HG02973 (cell line): Measurements from ENCODE around the gene THAP4.

Experiments
- ATAC-seq: cut with Tn5 transposase; IDR thresholded peaks from one replicate; pipeline ENCODE4 v1.9.1; 2021; ENCODE audit warnings: moderate library complexity; ENCODE audit not compliant: unreplicated experiment

Gene THAP4

DNA sequence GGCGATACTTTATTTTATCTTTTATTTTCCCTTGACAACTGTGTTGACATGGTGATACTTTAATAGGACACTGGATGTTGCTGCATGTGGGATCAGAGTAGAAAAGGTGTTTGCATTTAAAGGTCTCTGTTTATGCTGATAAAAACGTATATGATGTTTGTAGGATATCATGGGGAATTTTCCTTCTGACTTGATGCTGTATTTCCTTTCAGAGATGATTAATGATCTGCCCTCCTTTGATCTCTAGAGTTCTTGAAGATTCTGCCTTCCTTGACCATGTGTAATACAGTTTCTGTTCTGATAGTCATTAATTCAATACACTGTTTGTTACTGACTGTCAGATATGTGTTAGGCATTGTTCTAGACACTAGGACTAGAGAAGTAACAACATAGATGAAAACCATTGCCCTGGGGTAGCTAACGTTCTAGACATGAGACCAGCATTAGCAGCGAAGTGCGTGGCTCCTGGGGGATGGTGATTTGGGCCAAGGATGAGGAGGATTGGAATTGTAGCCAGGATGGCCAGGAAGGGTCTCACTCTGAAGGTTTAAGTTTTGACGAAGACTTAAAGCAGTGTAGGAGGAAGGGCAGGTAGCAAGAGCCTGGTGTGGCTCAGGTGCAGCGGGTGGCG is 3.3 kb upstream of the THAP4 start:
- ATAC-seq, result no peak

DNA sequence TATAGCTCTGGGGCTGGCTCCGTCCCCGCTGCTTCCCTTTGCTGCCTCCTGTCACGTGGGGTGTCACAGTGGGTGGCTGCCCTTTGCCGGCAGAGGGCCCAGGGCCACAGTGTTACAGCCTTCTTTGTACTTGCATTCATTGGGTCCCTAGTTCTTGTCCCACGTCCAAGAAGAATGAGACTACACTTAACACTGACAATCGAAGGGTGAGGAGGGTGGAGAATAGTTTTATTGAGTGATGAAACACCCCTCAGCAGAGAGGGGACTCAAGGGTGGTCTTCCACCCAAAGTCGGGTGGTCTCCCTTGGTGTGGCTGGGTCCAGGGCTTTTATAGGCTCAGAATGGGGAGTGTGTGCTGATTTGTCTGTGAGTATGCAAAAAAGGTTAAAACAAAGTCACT is 2.4 kb upstream of the THAP4 start:
- no peak for ATAC-seq

DNA sequence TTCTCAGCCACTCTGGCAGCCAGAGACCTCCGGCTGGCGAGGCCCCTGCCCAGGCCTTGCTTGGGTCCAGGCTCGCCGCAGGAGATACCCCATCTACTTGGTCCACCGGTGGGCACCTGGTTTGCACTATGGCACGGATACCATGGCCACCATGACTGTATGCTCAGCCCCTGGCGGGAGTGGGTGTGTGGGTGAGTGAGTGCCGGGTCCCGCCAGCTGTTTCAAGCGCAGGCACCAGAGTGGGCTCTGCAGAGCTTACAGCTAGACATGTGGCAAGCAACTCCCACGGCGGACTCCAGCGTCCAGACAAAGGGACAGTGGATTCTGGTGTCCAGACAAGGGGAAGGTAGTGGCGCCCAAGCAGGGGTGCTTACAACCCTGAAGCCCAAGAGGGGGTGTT is 2.0 kb upstream of the THAP4 start:
- ATAC-seq, result no peak

DNA sequence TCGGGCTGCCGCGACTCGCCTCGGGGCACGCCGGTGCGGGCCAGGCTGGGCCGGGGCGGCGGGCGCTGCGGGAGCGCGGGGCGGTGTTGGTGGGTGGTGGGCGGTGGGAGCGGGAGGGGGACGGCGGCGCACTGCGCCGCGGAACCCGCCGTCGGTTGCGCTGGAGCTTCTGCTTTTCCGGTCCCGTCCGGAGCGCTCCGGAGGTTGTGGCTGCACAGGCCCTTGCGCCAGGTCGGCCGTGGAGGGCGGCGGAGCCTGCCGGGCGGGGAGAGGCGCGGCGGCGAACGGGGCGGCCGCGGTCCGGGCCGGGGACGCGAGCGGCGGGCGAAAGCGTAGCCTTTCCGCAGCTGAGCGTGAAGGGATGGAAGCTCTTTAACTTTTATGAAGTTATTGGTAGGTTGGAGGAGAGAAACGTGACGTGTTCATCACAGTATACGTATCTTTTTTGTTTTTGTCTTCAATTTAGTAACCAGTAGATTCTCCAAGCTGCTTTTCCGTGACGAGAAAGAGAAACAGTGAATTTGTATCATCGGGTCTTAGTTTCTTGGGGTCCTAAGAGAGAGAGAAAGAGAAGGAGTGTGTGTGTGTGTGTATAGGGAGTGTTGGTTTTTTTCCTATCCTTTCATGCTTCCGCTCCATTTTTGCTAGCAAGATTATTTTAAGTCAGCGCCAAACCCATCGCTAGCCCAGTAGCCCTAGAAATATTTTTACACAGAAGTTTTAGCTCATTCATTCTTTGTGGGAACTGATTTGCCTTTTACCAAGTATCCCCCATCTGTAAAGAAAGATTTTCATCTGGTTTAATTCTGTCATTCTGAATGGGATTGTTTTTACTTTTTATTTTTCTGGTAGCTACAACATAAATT is 1.1 kb upstream of the THAP4 start:
- peak; percentile 14 for ATAC-seq

DNA sequence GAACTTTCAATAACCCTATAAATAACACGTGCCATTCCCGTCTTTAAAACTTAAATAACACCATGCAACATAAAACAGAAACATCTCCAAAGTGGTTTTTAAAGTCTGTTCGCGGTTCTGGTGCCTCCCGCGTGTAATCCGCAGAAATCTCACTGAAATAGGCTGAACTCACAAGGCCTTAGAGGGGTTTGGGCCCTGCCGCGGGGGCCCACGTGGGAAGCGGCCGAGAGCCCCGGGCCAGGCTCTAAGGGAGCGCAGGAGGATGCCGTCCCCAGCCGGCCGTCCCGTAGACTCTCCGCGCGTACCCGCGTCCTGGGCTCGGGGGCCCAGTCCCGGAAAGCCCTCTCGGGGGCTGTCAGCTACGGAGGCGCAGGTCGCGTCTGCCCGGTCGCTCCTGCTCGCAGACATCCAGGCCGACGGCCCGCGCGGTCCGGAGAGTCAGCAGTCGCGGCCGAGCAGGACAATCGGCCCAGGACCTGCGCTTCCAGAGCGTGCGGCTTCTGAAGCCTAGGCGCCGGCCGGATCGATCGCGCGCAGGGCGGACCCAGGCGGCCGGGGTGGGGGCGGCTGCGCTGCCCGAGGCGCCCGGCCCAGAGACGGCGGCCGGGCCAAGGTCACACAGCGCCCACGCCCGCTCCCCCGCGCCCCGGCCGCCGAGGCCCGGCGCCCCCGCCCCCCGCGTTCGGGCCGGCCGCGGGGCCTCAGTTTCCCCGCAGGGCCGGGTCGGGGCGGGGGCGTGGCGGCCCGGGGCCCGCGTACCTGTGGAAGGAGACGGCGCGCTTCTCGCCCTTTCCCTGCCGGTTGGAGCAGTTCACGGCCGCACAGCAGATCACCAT is 558 bp downstream of the THAP4 start:
- peak; percentile 33 for ATAC-seq

DNA sequence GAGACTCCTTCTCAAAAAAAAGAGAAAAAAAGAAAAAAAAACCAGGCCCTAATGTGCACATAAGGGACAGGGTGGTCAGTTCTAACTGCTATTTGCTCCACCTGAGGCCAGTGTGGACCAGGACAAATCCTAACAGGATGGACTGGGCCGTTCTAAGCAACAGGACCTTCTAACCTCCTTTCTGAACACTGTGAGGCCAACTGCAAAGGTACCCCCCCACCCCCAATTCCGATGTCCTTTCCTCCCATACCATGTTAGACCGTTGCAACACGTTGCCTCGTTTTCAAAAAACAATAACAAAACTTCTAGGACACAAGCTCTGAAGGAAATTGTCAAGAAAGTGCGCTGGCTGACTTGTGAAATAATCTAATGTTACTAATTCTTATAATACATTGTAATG is 1.2 kb downstream of the THAP4 start:
- no peak for ATAC-seq

DNA sequence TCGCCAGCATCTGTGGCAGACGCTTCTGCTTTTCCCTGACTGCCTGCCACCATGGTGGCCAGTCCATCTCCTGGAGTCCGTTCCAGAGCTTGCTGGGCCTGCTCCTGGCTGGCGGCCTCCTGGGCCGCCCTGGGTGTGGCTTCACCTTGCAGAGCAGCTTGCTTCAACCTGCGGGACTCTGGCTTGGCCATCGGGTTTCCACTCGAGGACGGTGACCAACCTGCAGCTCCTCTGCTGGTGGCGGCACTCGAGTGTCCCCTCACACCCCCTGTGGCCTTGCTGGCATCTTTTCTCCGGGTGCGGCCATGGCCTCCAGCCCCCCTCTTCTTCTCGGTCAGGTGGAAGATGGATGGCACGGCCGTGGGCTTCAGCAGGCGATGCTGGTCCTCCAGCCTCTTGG is 3.4 kb downstream of the THAP4 start:
- ATAC-seq, result no peak

DNA sequence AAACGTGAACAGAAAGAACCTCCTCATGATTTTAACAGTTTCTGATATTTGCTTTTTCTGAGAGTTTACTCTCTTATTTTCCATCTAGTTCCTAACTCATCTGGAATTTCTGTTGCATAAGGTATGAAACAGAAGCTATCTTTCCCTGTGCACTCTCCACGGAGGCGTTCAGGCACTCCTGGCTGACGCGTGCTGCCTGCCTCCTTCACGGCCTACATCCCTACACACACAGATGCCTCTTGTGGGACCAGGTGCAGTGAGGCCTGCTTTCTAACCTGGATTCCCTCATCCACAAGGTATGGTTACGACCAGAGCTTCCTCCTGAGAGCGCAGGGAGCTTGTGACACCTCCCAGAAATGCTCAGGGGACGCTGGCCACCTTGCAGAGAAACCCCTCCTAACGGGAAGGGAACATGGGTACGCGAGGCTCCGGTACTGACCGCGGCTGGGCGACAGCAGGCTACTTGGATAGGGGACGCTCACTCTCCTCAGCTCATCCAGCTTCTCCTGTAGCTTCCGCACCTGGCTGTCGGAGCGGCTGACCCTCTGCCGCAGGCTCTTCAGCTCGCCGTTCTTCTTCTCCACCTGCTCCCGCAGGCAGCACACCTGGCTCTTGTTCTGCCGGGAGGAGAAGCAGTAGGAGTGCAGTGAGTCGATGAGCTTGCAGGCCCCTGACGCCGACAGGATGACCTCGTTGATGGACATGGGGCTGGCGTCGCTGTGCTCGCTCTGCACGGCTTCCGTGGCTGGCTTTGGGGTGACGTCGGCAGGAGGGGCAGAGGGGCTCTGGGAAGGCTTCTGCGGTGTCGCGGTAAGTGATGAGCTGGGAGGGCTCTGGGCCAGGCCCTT is 4.3 kb downstream of the THAP4 start:
- ATAC-seq, result no peak

DNA sequence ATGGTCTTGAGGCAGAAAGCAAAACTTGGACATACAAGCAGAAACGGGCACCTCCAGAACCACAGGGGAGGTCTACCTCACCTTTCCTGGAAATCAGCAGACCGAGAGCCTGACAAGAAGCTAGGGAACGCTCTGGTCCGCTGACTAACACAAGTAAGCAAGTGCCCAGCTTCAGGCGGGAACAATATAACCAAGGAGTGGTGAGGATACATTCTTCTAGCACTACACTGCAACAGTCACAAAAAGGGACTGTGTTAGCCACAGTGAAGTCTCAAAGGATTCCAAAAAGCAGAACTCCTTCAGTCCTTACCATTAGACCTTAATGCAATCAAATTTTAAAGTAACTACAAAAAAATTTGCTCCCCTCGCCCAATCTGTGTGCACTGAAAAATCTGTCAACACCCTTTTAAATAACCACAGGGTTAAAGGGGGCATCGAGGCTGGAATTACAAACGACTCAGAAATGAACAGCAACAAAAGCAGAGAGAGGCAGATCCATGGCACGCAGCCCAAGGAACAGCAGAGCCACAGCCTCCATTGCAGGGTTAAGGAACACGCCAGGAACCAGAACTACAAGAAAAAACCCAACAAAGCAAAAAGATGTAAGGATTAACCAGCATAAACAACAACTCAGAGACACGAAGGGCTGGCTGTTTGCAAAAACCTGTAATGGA is 7.1 kb downstream of the THAP4 start:
- no peak for ATAC-seq

DNA sequence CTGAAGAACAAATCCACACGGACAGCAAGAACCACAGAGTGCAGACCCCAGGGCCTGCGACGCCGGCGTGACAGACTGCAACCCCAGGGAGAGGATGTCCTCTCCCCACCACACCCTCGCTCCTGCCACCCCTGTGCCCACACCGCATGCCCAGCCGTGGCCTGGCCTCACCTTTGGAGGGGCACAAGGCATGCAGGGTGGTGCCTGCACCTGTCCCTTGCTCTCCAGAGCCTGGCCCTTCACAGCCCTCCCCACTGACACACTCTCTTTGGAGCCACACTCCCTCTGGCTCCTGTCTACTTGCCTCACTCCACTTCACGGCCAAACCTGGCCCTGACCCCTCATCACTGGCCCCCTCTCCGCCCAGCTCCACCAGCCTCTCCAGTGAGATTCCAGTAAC is 9.3 kb downstream of the THAP4 start:
- no peak for ATAC-seq

DNA sequence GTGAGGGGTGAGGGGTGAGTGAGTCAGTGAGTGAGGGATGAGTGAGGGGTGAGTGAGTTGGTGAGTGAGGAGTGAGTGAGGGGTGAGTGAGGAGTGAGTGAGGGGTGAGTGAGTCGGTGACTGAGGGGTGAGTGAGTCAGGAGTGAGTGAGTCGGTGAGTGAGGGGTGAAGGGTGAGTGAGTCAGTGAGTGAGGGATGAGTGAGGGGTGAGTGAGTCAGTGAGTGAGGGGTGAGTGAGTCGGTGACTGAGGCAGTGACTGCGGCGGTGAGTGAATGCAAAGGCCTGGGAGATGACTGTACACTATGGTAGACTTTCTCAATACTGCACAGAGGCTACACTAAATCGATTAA is 16.6 kb downstream of the THAP4 start:
- no peak for ATAC-seq

DNA sequence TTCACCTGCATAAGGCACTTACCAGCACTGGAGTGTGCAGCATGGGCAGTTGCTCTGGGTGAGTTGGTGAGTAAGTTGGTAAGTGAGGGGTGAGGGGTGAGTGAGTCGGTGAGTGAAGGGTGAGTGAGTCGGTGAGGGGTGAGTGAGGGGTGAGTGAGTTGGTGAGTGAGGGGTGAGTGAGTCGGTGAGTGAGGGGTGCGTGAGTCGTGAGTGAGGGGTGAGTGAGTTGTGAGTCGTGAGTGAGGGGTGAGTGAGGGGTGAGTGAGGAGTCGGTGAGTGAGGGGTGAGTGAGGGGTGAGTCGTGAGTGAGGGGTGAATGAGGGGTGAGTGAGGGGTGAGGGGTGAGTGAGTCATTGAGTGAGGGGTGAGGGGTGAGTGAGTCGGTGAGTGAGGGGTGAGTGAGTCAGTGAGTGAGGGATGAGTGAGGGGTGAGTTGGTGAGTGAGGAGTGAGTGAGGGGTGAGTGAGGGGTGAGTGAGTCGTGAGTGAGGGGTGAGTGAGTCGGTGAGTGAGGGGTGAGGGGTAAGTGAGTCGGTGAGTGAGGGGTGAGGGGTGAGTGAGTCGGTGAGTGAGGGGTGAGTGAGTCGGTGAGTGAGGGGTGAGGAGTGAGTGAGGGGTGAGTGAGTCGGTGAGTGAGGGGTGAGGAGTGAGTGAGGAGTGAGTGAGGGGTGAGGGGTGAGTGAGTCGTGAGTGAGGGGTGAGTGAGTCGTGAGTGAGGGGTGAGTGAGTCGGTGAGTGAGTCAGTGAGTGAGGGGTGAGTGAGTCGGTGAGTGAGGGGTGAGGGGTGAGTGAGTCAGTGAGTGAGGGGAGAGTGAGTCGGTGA is 17.1 kb downstream of the THAP4 start:
- ATAC-seq, result no peak

DNA sequence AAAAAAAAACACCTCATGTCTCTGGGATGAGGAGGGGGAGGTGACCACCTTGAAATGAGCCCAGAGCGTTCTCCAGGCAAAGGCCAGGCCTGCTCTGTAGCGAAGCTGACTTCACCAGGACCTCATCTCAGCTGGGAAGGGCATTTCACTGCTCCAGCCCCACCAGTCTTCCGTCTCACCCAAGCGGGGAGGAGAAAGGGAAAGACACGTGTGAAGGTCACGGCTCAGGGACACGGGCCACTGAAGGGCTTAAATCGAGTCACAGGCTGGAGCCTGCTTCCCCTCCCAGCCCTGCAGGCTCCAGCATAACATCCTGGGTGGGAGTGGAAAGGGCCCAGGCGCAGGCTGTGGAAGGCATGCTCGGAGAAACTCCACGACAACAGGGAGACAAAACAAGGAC is 18.1 kb downstream of the THAP4 start:
- no peak for ATAC-seq

DNA sequence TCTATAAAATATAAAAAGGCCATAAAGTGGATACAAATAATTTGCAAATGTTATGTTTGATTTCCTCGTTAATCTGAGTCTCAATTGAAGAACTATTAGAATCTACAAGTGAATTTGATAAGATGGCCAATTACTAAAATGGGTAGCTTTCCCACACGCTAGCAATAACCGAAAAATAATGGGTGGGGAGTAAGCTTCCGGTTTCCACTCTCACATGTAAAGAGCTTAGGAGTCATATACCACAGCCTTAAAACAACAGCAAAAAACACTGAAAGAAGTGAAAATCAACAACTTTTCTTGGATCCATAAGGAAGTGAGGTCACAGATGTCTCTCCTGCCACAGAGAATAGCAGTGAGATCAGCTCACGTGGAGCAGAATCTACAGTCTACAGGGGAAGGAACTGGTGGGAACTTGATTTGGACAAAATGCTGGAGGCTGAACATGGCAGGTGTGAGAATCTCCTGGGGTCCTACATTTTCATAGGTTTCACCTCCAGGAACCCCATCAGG is 18.6 kb downstream of the THAP4 start:
- ATAC-seq, result no peak

DNA sequence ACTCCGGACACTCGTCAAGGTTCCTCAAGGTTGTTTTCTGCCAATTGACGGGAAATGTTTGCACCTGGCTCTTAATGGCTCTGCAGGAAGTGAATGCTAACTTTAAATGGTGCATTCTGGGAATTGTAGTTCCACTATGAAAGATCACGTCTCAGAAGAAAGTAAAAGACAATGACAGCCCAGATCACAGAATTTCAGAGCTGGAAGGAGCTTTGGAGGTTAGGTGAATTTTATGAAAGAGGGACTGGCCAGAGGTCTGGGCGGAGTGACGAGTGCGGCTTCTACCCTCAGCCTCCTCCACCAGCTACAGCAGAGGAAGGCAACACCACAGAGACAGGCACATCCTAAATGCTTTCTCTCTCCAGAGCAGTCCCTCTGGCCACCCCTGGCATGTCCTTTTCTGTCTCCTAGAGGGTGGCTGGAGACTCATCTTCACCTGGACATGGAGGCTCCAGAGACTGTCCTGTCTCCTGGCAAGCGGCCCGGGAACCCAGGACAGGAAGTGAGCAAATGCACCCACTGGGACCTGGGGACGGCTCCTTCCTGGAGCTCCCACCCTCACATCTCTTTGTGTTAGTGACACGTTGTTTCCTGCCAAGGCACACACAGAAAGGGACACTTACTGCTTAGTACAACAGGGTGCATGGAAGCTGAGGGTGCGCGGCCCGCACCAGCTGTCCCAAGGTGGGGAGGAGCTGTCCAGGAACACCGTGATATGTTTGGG is 19.4 kb downstream of the THAP4 start:
- peak; percentile 53 for ATAC-seq

DNA sequence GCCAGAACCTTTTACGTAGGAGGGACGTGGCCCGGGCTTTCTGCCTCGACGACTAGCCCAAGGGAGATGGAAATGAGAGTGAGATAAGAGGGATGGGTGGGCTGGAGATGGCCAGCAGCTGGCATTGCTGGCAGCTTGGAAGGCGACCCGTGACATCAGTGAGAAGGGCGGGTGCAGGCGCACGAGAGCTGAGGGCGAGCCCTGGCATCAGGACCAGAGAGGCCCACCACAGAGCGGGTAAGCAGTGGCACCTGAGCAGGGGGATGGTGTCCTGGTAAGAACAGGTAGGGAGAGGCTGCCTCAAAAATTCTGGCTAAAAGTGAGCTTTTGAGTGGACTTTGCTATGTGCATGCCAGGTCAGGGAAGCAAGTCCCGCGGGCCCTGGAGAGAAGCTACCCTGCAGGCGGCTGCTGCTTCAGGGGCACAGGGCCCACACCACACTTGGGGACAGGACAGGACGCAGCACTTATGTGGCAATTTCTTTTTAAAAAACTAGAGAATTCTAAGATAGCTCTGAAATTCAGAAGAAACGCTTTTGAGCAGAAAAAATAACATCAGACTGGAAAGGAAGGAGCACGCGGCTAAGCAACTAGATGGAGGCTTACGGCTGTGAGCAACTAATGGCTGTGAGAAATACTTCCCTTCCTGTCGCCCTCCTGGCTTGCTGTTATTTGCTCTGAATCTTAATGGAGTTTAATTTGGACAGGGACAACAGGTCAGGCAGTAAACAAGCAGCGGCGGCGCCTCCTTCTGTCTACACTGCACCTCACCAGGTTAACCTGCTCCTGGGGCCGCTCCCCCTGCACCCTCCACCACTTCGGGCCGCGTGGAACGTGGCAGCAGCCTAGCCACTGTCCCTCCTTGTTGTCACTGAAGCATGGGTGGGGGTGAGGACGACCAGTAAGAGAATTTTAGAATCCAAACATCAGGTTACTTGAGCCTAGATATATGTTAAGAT is 20.5 kb downstream of the THAP4 start:
- no peak for ATAC-seq

DNA sequence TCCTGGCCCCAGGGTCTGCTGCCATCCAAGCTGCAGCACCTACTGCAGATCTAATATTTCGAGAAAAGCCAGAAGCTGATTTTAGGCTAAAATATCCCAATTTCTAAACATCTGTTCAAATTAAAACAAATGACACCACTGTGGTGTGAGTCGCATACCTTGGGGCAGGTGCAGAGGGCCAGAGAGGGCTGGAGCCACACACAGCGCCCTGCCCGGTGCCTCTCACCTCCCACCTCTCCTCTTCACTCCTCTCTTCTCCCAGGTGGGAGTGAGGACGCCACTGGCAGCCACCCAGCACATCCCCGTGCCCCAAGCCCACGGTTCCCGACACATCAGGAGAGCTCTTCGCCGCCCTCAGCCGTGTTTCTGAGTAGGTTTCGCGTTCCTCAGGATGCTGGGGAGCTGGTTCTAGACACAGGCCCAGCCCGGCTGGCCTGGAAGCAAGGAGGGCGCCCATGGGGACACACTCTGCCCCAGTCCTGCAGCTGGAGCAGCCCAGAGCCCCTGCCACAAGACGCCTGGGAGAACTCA is 21.4 kb downstream of the THAP4 start:
- no peak for ATAC-seq
